BJ (cell line): ENCODE measurements around the gene ADPGK. TPM values are rescaled to one million over a fixed set of nuclear protein-coding genes. Genes with fewer than 3 reads are reported as not detected.

ENCODE experiments used
- CTCF ChIA-PET: fragments of 350-600 bp; formaldehyde crosslinking; extraction: SDS; loops from one replicate; lab custom pipeline; 2021; ENCODE audit warnings: antibody characterized with exemption, inconsistent platforms; lab: Yijun Ruan, JAX
- POLR2A ChIA-PET: fragments of 300-600 bp; sonication (Branson Sonifier 250); formaldehyde crosslinking; extraction: SDS; loops from one replicate; lab custom pipeline; 2021; ENCODE audit warnings: antibody characterized with exemption; lab: Charles Lee
- DNase-seq: peaks from one replicate; pipeline ENCODE4 v3.0.0-alpha.2; 2011; ENCODE audit warnings: low read depth
- H3K27me3 ChIP-seq: 2 replicates; pipeline ENCODE4 v1.6.0; 2011; ENCODE audit warnings: low read length; ENCODE audit not compliant: control insufficient read depth, insufficient read depth
- H3K36me3 ChIP-seq: 2 replicates; pipeline ENCODE4 v1.5.1; 2011; ENCODE audit warnings: low read length; ENCODE audit not compliant: control insufficient read depth, insufficient read depth
- H3K4me3 ChIP-seq: 2 replicates; pipeline ENCODE4 v1.5.1; 2011; ENCODE audit warnings: low read depth, mild to moderate bottlenecking, control low read depth, low read length
- CTCF ChIP-seq: IDR thresholded peaks from 2 replicates; pipeline ENCODE4 v1.5.1; 2011; ENCODE audit warnings: low read depth, mild to moderate bottlenecking, control low read depth, inconsistent platforms, low read length, moderate library complexity; ENCODE audit not compliant: insufficient read depth
- polyA plus RNA-seq: library from polyadenylated mRNA; depleted of rRNA; stranded (reverse); fragments of >200 nt; gene quantifications from 2 replicates; pipeline ENCODE4 v1.2.3, GENCODE V29; 2011

The ADPGK gene
- polyA plus RNA-seq, 1 experiment = 67.6 TPM

- ChIA-PET POLR2A (no interaction called here), CTCF (interaction anchor here (0.6 kb wide), 1 partner anchor 69 kb away, joined by 4 read pairs; no protein-coding TSS in a partner anchor)
- no peak overlapping the region for H3K4me3 ChIP-seq
- no peaks in the 10 kb centered on the region for H3K36me3 ChIP-seq
- no peak for TF ChIP-seq CTCF
- no peak for DNase-seq
- H3K27me3 ChIP-seq = peaks cover 1% of the 10 kb centered on the region; the same call in 1 of the 2 replicates
Measured at GRCh38 chr15:72803006-72803405, 19.4 kb upstream of the ADPGK start.

GRCh38 chr15:72801590-72802325 lies 18.2 kb upstream of the ADPGK start:
- POLR2A ChIA-PET = no interaction called here
- peaks cover 1% of the 10 kb centered on the region; the same call in 1 of the 2 replicates for H3K27me3 ChIP-seq
- DNase-seq = no peak
- H3K36me3 ChIP-seq = no peaks in the 10 kb centered on the region
- H3K4me3 ChIP-seq = no peak overlapping the region
- no peak for TF ChIP-seq CTCF
- CTCF ChIA-PET = interaction anchor here (0.7 to 1.2 kb wide), 2 partner anchors 8 to 11 kb away, joined by 3 to 4 read pairs; no protein-coding TSS in a partner anchor

GRCh38 chr15:72800833-72801481 lies 17.4 kb upstream of the ADPGK start:
- H3K36me3 ChIP-seq = no peaks in the 10 kb centered on the region
- peaks cover 1% of the 10 kb centered on the region; the same call in 1 of the 2 replicates for H3K27me3 ChIP-seq
- H3K4me3 ChIP-seq = no peak overlapping the region
- ChIA-PET CTCF (interaction anchor here (0.7 to 1.2 kb wide), 3 partner anchors 8 to 281 kb away, joined by 3 to 4 read pairs (median 3); no protein-coding TSS in a partner anchor), POLR2A (no interaction called here)
- no peak for TF ChIP-seq CTCF
- no peak for DNase-seq

GRCh38 chr15:72797834-72798233 lies 14.3 kb upstream of the ADPGK start:
- no peak for DNase-seq
- no peak overlapping the region for H3K4me3 ChIP-seq
- H3K36me3 ChIP-seq = no peaks in the 10 kb centered on the region
- ChIA-PET POLR2A (no interaction called here), CTCF (interaction anchor here (0.6 to 1.0 kb wide), 4 partner anchors 8 to 284 kb away, joined by 3 to 5 read pairs (median 3); no protein-coding TSS in a partner anchor)
- H3K27me3 ChIP-seq = no peaks in the 10 kb centered on the region
- no peak for TF ChIP-seq CTCF

GRCh38 chr15:72797338-72797689 lies 13.8 kb upstream of the ADPGK start:
- Histone ChIP-seq H3K4me3 (peak overlapping the region; percentile 36), H3K27me3 (no peaks in the 10 kb centered on the region), H3K36me3 (no peaks in the 10 kb centered on the region)
- CTCF ChIA-PET = interaction anchor here (0.6 to 1.0 kb wide), 4 partner anchors 8 to 285 kb away, joined by 3 to 5 read pairs (median 3); no protein-coding TSS in a partner anchor
- no peak for DNase-seq
- TF ChIP-seq CTCF = no peak
- POLR2A ChIA-PET = no interaction called here
